Measurements from ENCODE around the gene PM20D1. TPM values are rescaled to one million over a fixed set of nuclear protein-coding genes. Genes with fewer than 3 reads are reported as not detected.

The PM20D1 gene
- polyA plus RNA-seq, 1 donor = 0.88 TPM

Other genes starting within 250 kb of the PM20D1 start
- 26.8 TPM for gene ELK4, start 218.1 kb downstream of the PM20D1 start, polyA plus RNA-seq (ENCODE audit: insufficient read length)
- 8.8 TPM for gene SLC45A3, start 169.6 kb downstream of the PM20D1 start, polyA plus RNA-seq (ENCODE audit: insufficient read length)
- gene NUCKS1, start 100.0 kb downstream of the PM20D1 start, polyA plus RNA-seq (ENCODE audit: insufficient read length) = 483 TPM
- 38.9 TPM for gene RAB29, start 74.7 kb downstream of the PM20D1 start, polyA plus RNA-seq (ENCODE audit: insufficient read length)
- gene SLC41A1, start 36.9 kb downstream of the PM20D1 start, polyA plus RNA-seq (ENCODE audit: insufficient read length) = 35.4 TPM
- 0.20 TPM for gene SLC26A9, start 93.3 kb upstream of the PM20D1 start, polyA plus RNA-seq (ENCODE audit: insufficient read length)
- gene RAB7B, start 153.3 kb upstream of the PM20D1 start, polyA plus RNA-seq (ENCODE audit: insufficient read length) = 2.3 TPM
- 0.28 TPM for gene CTSE, start 173.8 kb upstream of the PM20D1 start, polyA plus RNA-seq (ENCODE audit: insufficient read length)
- 6.2 TPM for gene RHEX, start 203.0 kb upstream of the PM20D1 start, polyA plus RNA-seq (ENCODE audit: insufficient read length)

Data from left kidney (tissue), 1 donor.